Stimulated activated CD8-positive, alpha-beta memory T cell treated with anti-CD3 and anti-CD28 coated beads, Interleukin-15, amount 100 ng/mL, for 24 hours (primary cell): ENCODE measurements around the gene NCAM1.
"Not testable (repeated sequence)": the region's sequence is repeated elsewhere in the genome, so short reads cannot be mapped to it uniquely, and the experiment has no call there.

Experiments
- DNase-seq: peaks from one replicate; pipeline ENCODE4 v3.0.0-alpha.2; 2020; ENCODE audit warnings: low read depth

Gene NCAM1

DNA sequence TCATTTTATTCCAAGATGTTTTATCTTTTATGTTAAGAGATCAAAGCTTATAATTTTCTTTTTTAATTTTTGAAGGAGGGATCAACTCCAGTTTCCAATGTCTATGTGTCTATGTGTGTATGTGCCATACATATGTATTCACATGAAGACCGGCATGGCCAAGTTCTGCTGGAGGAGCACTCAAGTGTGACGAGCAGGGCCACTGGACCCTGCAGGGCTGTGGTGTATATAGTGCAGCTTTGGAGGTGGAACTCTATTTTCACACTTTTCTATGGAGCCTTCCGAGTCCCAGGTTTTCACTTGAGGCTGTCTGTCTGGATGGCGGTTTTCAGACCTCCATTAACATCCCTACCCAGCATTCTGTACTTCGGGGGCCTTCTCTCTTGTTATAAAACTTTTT, 316.7 kb downstream of the NCAM1 start:
- DNase-seq = no peak

DNA sequence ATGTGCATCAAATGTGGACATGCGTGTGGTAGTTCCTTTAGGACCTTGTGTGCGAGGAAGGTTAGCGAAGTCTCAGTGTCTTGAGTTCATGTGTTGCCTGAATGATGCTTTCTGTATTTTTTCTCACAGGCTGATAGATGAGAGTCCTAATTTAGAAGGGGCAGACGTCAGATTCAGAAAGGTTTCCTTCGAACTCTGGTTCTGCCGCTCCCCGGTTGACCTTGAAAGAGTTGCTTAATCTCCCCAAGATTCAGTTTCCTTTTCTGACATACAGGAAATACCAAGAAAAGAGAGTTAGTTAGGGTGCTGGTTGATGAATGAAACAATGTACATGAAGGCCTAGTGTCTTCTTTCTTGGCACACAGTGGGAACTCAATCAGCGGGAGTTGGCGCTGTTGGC, 317.3 kb downstream of the NCAM1 start:
- DNase-seq = no peak

DNA sequence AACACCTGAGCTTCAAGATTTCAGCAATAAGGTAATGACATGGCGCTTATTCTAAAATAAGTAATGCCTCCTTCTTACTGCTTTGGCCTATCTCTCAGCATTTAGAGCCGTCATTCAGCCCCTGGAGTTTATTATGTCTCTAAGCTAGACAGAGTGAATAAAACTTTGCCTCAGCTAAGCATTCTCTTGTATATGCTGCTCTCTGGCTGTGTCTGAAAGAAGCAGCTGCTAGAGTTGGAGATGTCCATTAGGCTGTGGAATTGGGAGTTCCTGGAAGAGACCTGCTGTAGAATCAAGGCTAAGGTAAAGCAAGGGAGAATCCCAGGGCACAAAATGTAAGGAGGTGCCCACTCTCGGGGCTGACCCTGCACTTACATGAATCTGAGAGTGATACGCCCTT, 317.7 kb downstream of the NCAM1 start:
- DNase-seq = no peak

DNA sequence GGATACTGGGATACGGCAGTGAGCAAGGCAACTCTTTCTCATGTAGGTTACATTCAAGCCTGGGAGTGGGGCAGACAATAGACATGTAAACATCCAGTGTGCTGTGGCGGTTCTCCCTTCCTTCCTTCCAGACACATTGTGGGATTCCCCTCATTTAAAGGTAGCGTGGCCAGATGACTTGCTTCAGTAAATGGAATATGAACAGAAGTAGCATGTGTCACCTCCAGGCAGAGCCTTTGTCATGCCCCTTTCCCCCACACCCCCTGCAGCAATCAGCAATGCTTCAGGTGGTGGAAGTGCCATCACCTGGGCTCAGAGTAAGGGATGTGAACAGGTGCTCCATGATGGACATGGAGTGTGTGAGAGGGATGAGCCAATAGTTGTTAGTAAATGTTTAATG, 318.4 kb downstream of the NCAM1 start:
- DNase-seq = no peak

DNA sequence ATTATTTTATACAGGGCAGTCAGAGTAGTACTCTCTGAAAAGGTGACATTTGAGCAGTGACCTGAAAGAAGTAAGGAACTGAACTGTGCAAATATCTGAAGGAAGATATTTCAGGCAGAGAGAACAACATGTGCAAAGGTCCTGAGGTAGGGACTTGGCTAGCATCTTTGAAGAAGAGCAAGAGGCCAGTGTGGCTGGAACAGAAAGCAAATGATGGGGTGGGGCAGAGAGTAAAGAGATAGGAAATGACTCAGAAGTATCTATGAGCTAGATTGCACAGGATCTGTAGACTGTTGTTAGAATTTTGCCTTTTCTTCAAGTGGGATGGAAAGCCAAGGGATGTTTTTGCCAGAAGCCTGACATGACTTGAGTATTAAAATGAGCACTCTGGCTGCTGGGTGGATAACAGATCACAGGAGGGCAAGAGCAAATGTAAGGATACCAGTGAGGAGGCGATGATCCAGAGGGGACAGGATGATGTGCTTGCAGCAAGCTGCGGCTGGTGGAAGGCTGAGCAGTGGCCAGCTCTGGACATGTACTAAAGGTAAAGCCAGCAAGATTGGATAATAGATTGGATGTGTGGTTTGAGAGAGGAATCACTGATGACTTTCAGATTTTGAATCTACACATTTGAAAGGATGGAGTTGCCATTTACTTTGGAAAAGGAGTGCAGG, 320.0 kb downstream of the NCAM1 start:
- no peak for DNase-seq

DNA sequence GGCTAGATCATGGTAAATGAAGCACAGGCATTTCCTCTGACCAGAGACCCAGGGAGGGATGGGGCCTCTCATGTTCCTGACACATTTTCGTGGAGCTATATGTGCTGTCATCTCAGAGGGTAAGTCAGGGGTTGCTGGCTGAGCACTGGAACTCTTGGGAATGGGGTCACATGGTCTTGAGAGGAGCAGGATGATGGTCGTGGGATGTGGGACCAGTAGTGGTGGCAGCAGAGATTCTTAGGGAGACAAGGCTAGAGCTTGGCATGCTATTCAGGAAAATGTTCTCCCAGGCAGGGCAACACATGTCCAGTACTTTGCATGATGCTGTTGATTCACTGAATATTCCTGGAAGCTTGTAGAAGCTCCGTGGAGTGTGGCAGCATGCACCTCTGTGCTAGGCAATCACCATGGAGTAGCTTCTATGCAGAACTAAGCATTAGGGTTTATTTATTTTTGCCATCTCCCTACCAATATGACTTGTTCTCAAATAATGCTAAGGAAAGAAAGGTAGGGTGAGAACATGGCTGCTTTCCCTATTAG, 321.7 kb downstream of the NCAM1 start:
- DNase-seq = no peak

DNA sequence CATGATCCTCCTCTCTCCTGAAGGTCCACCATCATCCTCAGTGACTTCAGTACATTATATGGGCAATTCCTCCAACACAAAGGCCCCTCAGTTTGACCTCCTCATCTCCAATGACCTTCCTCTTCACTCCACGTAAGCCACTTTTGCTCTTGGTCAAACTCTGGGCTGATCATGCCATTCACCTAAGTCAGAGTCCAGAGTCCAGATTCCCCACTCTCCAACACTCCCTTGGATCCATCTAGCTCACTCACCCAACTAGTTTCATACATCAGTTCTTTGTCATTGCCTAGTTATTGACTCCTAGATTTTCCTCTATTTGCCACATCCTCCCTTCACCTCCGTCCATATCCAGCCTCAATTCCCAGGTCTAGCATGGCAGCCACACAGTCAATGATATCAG, 322.7 kb downstream of the NCAM1 start:
- no peak for DNase-seq

DNA sequence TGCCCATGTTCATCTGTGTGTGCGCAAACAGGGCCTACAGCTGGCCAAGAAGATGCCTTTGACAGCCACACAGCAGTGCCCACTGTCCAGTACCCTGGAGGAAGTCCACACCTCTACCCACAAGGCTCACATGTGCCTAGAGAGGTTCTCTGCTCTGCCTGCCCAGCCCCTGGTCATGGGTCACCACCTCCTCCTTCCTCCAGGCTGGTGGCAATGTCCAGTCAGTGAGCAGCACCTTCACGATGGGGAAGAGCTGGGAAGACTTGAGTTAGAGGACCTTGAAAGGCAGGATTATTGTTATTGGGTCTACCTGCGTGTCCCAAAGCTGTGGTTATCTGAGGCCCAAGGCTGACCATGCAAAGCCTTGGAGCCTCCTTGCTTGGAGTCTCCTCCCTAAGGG, 324.8 kb downstream of the NCAM1 start:
- no peak for DNase-seq

DNA sequence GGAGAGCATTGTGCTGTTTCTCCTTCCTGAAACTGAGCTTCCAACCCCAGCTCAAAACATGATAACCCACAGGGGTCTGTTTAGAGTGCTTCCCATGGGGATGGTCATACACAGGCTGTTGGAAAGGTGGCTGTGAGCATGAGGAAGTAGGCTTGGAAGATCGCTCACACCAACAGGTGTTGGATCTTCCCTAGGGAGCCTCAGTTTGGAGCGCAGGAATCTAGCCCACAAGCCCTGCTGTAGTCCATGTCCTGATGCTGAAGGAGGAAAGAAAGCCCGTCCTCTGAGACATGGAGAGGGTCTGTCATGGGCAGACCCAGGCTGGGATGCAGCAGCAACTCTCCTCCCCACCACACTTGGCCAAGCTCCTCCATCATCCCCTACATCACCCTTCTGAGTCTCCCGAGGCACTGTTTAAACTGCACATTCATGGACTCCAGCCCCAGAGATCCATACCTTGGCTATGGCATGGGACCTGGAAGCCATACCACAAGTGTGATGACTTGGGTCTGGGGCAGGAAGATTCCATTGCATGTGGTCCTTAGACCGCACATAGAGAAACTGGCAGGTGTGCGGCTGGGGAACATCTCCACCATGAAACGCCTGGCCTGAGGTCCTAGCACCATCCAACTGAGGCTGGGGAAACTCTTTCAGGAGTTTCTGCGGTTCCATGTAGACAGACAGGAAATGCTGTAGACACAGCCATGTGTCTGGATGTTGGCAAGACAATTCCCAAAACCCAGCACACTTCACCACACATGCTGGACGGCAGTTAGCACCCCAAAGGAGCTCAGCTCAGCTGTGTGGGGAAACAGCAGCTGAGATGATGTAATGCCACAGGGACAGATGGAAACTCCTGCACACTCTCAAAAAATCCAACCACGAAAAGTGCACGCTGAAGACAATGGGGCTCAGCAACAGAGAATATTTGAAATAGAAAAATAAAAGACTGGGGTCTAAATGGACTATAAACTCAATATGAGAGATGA, 325.6 kb downstream of the NCAM1 start:
- no peak for DNase-seq

DNA sequence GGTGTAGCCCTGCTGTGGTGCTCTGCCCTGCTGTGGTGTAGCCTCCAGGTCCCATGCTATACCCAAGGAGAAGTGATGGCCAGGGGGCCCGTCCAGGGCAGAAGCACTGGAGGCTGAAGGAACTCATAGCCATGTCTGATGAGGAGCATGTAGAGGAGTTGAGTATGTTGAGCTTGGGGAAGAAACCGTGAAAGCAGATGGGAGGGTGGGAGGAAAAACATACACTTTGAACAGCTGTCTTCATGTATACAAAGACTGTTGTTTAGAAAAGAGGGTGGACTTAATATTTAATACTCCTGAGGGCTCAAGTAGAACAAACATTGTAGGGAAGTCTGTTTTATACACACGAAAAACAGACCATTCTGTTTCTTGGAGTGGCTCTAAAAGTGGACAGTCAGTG, 326.6 kb downstream of the NCAM1 start:
- DNase-seq = no peak

DNA sequence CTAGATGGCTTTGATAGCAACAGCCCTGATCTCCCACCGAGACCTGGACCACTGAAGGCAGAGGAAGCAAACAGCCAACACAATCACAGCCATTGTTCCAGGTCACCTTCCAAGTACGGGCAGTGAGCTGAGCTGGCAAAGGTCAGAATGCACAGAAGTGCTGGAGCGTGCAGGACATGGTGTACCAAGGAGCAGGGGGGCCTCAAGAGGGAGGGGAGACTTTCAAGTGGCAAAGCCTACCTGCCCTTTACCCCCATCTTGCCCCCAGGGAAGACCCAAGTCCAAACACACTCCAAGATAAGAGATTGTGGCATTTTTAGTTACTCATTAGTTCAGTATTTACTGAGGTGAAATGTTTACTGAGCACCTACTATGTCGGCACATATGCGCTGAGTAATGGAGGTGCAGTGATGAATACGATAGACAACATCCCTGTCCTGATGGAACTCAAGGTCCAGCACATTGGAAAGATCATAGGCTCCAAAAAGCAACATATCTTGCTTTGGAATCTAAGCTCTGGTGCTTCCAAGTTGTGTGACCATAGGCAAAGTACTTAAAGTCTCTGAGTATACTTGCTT, 327.2 kb downstream of the NCAM1 start:
- DNase-seq = no peak

DNA sequence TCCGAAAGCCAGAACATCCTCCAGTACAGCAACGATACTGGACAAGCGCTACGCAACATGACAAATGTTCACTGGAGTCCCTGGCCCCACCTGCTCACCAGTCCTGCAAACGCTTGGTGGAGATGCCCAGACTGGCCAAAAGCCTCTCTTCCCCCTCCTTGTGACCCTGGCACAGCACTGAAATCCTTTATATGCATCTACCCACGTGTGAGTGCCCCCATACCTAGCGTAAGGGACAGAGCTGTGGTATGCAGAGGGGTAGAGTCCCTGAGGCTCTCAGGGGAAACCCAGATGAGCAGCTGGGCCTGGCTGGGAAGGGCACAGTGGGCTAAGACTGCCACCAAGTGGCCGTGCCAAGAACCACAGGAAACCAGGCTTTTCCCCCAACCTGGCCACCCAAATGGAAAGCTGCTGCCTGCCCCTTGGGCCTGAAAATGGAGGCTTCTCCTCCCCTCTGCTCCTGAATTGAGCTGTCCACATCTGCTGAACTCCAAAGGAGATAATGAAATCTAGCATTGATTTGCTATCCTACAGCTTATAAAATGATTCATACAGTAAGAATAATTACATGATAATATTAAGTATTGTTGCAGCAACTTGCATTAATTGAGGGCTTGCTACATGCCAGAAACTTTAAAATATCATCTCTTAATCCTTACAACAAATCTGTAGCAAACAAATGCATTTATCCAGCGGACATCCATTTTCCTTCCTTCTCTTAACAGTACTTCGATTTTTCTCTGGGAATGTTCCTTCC, 328.4 kb downstream of the NCAM1 start:
- DNase-seq = peak; percentile 43

DNA sequence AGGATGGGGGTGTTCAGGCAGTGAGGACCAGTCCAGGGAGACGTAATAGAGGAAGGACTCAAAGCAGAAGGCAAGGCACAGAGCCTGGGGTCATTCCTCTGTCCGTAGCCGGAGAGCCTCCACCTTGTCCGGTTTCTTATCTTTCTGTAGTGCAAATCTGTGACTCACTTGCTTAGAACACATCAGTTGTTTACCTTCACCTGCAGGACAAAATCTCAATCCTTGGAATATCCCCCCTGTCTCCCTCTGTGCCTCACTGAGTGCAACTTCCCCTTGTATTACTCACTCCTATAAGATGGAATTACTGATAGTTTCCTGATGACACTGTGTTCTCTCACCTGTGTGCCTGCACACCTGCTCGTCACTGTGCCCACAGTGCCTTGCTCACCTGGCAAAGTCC, 332.7 kb downstream of the NCAM1 start:
- DNase-seq = no peak

DNA sequence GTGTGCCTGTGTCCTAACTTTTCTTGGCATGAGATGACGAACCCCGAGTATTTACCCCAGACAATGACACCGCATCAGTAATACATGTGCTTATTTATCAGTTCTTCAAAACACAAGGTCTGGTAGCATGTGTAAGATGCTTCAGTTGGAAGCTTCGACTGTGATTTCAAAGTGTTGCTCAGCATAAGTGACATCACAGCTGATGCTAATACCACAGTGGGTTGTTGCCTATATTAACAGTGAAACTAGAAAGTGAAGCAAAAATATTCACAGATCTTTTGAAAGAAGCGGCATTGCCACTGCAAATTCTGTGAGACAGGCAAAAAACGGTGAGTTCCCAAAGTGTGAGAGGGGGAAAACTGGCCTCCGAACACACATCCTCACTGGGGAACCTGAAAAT, 334.8 kb downstream of the NCAM1 start:
- DNase-seq = no peak

DNA sequence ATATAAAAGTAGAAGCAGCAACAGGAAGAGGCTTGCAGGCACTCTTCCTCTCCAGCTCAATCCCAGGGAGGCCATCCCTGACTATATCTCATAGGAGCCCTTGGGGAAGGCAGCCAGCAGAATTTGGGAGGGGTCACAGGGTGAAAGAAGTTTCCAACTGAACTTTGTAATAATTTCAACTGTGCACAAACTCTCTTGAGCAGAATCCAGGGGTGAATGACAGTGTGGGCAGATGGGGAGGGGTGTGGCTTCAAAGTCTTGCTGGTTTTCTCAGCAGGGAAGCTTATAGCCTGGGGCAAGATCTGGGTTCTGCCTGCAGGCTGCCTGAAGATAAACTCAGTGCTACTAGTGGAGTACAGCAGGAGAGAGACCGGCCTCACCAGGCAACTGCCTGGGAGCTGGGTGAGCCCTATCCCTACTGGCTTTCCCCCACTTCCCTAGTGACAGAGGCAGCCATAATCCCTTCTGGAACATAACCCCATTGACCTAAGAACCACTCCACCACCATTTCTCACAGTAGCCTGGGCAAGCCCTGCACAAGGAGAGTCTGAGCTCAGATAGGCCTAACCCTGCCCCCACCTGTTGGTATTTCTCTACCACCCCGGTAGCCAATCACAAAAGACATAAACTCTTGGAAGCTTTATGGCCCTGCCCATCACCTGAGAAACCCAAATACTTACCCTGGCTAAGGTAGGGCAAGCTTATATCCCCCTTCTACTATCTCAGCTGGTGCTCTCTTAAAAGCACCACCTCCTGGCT, 335.4 kb downstream of the NCAM1 start:
- DNase-seq = no peak

DNA sequence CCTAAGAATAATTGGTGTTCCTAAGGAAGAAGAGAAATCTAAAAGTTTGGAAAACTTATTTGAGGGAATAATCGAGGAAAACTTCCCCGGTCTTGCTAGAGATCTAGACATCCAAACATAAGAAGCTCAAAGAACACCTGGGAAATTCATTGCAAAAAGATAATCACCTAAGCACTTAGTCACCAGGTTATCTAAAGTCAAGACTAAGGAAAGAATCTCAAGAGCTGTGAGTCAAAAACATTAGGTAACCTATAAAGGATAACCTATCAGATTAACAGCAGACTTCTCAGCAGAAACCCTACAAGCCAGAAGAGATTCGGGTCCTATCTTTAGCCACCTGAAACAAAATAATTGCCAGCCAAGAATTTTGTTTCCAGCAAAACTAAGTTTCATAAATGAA, 337.3 kb downstream of the NCAM1 start:
- DNase-seq = not testable (repeated sequence)

DNA sequence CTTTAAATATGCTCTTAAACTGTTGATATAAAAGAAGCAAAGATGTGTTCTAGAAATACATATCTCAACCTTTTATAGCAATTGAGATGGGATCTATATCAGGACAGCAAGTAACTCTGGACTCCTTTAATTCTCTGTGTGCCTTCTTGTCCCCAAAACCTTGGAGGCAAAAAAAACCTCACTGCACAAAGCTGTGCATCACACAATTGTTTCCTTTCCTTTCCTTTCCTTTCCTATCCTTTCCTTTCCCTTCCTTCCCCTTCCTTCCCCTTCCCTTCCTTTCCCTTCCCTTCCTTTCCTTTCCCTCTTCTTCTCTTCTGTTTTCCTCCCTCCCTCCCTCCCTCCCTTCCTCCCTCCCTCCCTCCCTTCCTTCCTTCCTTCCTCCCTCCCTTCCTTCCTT, 343.7 kb downstream of the NCAM1 start:
- no peak for DNase-seq

DNA sequence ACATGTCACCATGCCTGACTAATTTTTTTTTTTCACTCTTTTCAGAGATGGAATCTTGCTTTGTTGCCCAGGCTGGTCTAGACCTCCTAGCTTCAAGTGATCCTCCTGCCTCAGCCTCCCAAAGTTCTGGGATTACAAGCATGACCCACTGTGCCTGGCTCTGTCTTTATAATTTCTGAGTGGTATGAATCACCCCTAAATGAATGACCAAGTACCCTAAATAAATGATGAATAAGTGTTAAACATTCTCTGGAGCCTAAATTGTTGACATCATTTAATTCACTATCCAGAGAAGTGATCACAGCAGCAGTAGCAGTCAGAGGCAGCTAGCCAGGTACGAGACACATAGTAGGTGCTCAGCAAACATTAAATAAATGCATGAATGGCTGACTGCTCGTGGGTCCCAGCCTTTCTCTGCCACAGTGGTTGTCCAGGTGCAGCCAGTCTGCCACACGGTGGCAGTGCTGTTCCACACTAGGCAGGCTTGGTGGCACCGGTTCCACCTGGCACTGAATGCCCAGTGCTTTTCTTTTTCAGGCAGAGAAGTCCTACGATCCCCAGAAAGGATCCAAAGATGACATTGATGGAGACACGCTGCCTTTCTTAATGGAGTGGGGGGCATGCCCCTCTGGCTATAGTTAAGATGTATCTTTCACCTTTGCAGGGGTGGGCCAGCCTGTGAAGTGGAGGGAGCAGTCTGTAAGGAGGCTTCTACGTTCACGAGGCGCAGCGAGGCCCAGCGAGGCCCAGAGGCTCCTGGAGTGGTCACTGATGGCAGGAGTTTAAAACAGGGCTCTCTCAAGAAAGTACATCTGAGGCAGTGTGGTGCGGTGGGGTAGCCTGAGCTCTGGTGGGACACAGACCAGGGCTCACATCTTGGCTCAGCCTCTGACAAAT, 344.5 kb downstream of the NCAM1 start:
- DNase-seq = peak; percentile 35

DNA sequence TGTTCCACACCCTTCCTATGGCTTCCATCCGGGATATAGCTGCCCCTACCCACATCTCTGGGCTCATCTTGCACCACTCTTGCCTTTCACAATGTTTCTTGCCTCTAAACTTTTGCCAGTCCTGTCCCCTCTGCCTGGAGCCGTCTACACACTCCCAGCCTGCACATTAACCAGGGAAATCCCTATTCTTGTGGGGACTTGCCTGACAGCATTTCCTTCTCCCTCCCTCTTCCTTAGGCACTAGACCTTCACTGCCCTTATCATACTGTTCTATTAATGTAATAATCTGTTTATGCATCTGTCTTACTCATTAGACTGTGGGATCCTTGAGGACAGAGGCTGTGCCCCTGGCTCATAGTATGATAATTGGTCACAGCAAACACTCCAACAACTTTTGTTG, 347.4 kb downstream of the NCAM1 start:
- no peak for DNase-seq

DNA sequence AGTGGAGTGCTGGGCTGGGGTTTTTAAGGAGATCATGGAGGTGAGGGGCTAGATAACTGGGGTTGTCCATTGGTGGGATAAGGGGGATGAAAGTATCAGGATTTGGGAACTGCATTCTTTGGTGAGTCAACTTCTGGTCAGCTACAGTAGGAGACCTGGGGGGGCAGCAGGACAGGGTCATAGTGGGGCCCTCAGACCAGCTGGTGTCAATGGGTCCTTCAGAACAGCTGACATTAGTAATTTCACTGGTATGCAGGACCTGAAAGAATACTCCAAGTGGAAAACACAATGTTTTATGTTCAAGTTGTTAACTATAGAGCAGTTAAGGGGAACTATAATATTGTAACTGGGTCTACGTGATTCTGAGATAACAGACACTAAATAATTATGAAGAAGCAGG, 350.3 kb downstream of the NCAM1 start:
- no peak for DNase-seq
